Subcutaneous adipose tissue (tissue), 4 donors: ENCODE measurements around the gene PHLDA1. TPM values are rescaled to one million over a fixed set of nuclear protein-coding genes. Genes with fewer than 3 reads are reported as not detected.

Source experiments
- CTCF ChIP-seq: fragments of 450-650 bp; IDR thresholded peaks from one replicate; pipeline ENCODE4 v1.5.1; 2016; ENCODE audit warnings: low read depth, mild to moderate bottlenecking, control low read depth, antibody characterized with exemption, moderate library complexity
- total RNA-seq, 4 donors: library from RNA; depleted of rRNA; stranded (reverse); fragments of >200 nt; gene quantifications; one replicate each; pipeline ENCODE4 v1.1.0, GENCODE V29; 2016

Gene PHLDA1
- total RNA-seq, 4 donors from 2014 or later, result 9.0 to 41.6 (median 19.9) TPM

GRCh38 chr12:76024102-76024781 is 7.3 kb downstream of the PHLDA1 start:
- TF ChIP-seq CTCF, result no peak

GRCh38 chr12:76023069-76023690 is 8.4 kb downstream of the PHLDA1 start:
- no peak for TF ChIP-seq CTCF

- TF ChIP-seq CTCF, result no peak
These were observed 9.1 kb downstream of the PHLDA1 start for GRCh38 chr12:76022506-76022905.

GRCh38 chr12:76020731-76021672 is 10.6 kb downstream of the PHLDA1 start:
- TF ChIP-seq CTCF, result no peak

- no peak for TF ChIP-seq CTCF
These were observed 11.3 kb downstream of the PHLDA1 start for GRCh38 chr12:76020281-76020680.

- no peak for TF ChIP-seq CTCF
These were observed 12.9 kb downstream of the PHLDA1 start for GRCh38 chr12:76018672-76019071.

GRCh38 chr12:76018111-76018510 is 13.5 kb downstream of the PHLDA1 start:
- TF ChIP-seq CTCF, result no peak
